Loucy (cell line): ENCODE data around the gene HSPA4L.

Experiments
- CTCF ChIP-seq: fragments of 200-600 bp; sonication (generic); conservative IDR thresholded peaks from 2 replicates; pipeline ENCODE4 v1.5.1; 2014; ENCODE audit warnings: mild to moderate bottlenecking, antibody characterized with exemption, low read length
- EZH2phosphoT487 ChIP-seq: fragments of 200-600 bp; IDR thresholded peaks from 2 replicates; pipeline ENCODE4 v1.6.1; 2018; ENCODE audit warnings: antibody characterized with exemption, mild to moderate bottlenecking, moderate library complexity, borderline replicate concordance

- no peak for TF ChIP-seq CTCF
- TF ChIP-seq EZH2phosphoT487: no peak
Measured at GRCh38 chr4:127799711-127800110, 17.6 kb downstream of the HSPA4L start.
